NCI-H2107 treated with DMSO at 0.1 percent for 48 hours (cell line): ENCODE data around the gene ZDHHC7.

ENCODE experiments used
- DNase-seq: peaks from one replicate; lab custom pipeline; 2025; ENCODE audit not compliant: unreplicated experiment; lab: John Stamatoyannopoulos, UW

The ZDHHC7 gene

GRCh38 chr16:84970447-84971127, 40.7 kb downstream of the ZDHHC7 start:
- peak; percentile 16 for DNase-seq

- no peak for DNase-seq
Observed at GRCh38 chr16:84967828-84968227, 43.5 kb downstream of the ZDHHC7 start.

DNA sequence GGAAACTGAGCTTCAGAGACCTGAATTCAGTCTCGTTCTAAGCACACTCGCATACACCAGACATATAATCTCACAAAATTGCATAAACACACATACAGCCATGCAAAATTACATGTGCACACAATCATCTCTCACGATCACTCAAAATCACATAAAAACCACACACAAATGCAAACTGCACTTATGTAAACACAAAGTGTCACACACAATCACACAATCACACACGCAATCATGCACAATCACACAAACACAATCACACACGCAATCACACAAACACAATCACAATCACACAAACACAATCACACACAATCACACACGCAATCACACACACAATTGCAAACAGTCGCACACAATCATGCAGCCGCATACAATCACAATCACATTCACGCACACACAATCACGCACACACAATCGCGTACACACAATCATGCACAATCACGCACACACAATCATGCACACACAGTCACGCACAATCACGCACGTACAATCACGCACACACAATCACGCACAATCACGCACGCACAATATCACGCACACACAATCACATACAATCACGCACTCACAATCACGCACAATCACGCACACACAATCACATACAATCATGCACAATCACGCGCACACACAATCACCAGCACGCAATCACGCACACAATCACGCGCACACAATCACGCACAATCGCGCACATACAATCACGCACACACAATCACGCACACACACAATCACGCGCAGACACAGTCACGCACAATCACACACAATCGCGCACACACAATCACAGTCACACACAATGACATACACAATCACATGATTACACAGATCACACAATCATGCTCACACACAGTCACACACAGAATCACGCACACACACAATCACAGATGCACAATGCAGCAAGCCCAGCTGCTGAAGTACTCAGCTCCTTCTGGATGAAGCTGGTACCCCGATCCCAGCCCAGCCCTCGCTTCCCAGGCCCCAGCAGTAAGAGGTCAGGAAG, 45.6 kb downstream of the ZDHHC7 start:
- DNase-seq, result no peak

DNA sequence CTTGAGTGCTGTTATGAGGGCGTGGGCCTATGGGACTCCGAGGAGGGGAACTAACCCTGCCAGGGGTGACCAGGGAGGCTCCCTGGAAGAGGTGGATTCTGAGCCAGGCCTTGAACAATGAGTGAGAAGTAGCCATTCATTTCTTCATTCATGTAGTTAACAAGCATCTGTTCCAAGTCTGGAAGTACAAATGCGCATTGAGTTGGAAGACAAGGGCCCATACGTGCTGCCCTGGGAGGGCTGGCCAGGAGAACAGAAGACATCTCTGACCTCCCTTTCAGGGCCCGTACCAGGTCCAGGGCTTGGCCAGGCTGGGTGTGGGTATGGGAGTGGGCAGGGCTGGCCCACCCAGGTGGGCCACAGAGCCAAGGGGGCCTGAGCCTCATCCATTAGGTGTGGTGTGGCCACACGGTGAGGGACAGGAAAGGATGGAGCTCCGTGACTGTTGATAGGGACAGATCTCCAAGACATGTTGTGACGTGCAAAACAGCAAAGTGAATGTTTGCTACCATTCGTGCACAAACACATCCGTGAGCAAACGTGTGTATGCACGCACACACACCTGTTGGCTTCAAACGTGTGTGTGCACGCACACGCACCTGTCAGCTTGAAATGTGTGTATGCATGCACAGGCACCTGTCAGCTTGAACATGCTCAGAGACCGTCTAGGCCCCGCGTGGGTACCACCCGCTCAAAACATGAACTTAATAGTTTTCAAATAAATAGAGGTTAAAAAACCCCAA, 46.8 kb downstream of the ZDHHC7 start:
- DNase-seq, result no peak

GRCh38 chr16:84963066-84963465, 48.3 kb downstream of the ZDHHC7 start:
- DNase-seq, result no peak

DNA sequence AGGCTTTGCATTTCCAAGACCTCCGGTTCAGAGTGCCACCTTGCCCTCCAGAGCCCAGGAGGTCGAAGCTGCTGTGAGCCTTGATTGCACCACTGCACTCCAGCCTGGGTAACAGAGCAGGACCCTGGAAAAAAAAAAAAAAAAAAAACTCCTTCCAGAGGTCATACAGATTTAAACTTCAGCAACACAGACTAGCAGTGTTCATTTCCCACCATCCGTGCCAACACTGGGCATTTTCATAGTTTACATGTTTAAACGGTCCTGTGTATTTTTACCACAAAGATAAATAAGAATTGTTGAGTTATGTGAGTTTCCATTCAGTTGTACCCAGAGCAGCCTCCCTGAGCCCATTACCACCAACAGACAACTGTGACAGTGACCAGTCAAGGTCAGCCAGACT, 50.4 kb downstream of the ZDHHC7 start:
- DNase-seq, result no peak

DNA sequence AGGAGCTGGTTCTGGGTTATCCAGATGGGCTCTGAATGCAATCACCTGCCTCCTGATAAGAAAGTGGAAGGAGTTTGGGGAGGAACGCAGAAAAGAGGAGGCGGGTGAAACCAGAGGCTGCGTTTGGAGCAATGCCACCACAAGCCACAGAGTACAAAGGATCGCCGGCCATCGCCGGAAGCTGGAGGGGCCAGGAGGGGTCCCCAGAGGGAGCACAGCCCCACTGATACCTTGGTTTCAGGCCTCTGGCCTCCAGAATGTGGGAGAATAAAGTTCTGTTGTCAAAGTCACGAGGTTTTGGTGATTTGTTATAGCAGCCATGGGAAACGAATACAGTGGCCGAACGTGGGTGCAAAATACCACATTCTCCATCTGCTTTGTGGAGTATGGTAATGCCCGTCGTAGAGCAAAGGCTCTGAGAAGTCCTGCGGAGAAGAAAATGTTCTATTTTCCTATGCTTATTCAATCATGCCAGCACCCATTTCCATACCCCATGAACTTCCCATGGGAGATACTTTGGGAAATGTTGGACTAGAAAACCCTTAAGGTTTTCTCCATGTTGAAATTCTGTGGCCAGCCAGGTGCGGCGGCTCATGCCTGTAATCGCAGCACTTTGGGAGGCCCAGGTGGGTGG, 51.4 kb downstream of the ZDHHC7 start:
- DNase-seq, result no peak

- no peak for DNase-seq
Observed at GRCh38 chr16:84959045-84959576, 52.2 kb downstream of the ZDHHC7 start.

DNA sequence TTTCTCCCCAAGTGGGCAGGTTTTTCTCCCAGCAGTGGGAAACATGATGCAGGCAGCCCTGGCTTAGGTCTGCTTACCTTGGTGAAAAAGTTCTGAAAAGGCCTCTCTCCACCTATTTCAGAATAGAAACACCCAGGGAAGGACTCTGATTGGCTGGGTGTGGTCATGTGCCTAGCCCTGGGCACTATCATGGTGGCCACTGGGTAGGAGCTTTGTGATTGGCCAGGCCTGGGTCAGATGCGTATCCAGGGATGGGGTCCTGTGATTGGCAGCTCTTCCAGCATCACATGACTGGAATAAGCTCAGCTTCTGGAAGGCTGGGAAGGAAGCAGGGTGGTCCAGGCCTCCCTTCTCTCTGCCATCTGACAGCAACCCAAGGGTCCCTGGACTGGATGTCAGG, 53.5 kb downstream of the ZDHHC7 start:
- no peak for DNase-seq

DNA sequence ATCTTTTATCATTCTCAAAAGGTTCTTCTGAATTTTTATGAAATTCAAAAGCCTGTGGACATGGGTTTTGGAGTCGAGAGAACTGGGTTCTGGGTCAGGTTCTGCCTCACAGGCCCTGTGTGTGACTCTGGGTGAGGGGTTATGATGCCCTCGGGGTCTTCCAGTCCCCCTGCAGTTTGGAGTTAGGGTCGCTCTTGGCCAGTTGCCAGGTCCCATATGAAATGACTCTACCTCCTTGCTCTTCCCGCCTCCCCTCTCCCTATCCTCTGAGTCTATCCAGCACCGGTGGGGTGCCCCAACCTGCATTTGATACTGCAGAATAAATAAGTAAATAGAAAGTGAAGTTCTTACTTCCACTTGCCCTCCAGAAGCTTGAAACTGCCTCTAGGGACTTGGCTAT, 54.1 kb downstream of the ZDHHC7 start:
- no peak for DNase-seq

- DNase-seq, result no peak
Observed at GRCh38 chr16:84955427-84955826, 55.9 kb downstream of the ZDHHC7 start.

GRCh38 chr16:84953190-84953746, 58.1 kb downstream of the ZDHHC7 start:
- DNase-seq, result no peak

- DNase-seq, result peak; percentile 50
Observed at GRCh38 chr16:84952335-84953189, 58.8 kb downstream of the ZDHHC7 start.

GRCh38 chr16:84950906-84951305, 60.4 kb downstream of the ZDHHC7 start:
- DNase-seq, result no peak

DNA sequence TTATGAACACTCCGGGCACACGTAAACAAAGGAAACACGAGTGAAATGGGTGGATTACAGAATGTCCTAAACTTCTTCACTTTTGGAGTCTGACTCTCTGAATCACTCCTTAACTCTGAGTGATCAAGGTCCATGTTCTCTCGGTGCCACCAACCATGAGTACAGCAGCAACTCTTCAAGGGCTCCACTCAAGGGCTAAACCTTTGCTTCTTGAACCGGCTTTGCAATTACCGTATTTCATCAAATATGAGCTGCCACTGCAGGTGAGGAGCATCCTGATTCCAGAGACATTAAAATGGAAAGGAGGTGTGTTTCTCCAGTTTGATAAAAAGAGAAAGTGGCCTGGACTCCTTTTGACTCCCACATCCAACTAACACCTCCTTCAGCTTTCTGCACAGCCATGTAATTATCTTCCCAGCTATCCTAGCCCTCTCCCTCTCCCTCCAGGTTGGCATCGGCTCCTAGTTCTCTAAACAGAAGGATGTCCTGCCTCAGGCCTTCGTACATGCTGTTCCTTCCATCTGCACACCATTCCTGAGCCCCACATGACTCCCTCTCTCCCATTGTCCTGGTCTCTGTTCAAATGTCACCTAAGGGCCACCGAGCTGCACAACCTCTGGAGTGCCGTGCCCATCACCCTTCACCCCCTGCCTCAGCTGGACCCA, 61.4 kb downstream of the ZDHHC7 start:
- DNase-seq, result no peak

GRCh38 chr16:84948851-84949610, 62.3 kb downstream of the ZDHHC7 start:
- DNase-seq, result no peak

GRCh38 chr16:84947996-84948850, 63.1 kb downstream of the ZDHHC7 start:
- no peak for DNase-seq
